ENCODE measurements around the gene AIP. TPM values are rescaled to one million over a fixed set of nuclear protein-coding genes. Genes with fewer than 3 reads are reported as not detected.

Gene AIP
- total and polyA plus RNA-seq, 2 of the 8 experiments (the other 6 are each of a cell fraction or from before 2014, with no cell fraction given), result 29.8 to 54.4 TPM

GRCh38 chr11:67491276-67492068 is 8.6 kb downstream of the AIP start (continued):
- TF ChIP-seq ATF2 (IDR thresholded peaks at IDR 0.05; ENCODE audit: low read length) (no peak), ZNF274 (IDR thresholded peaks at IDR 0.05; ENCODE audit: borderline replicate concordance, extremely low read depth, low read length) (no peak), POLR2A (IDR thresholded peaks at IDR 0.05; ENCODE audit: control extremely low read depth in 1 of 2, low read depth in 2 of 2, low read length in 2 of 2) (no peak), SIN3A (conservative IDR thresholded peaks at IDR 0.05 in 1 of 2, IDR thresholded peaks at IDR 0.05 in 1 of 2; ENCODE audit: low read depth in 1 of 2, low read length in 2 of 2) (no peak), HDAC2 (IDR thresholded peaks at IDR 0.05; ENCODE audit: borderline replicate concordance in 1 of 2, low read depth in 2 of 2, low read length in 2 of 2) (no peak), JUN (IDR thresholded peaks at IDR 0.05; ENCODE audit: low read depth, low read length) (no peak), SP2 (IDR thresholded peaks at IDR 0.05; ENCODE audit: low read length) (no peak), MAX (IDR thresholded peaks at IDR 0.05) (no peak), NANOG (IDR thresholded peaks at IDR 0.05; ENCODE audit: insufficient read depth, low read depth, low read length, poor library complexity, severe bottlenecking) (no peak), PHF8 (conservative IDR thresholded peaks at IDR 0.05; ENCODE audit: low read depth, low read length) (no peak)

Data from H1 (cell line).